ENCODE results near the gene NUCB1.
"Not testable (repeated sequence)": the region's sequence is repeated elsewhere in the genome, so short reads cannot be mapped to it uniquely, and the experiment has no call there.

The NUCB1 gene

DNA sequence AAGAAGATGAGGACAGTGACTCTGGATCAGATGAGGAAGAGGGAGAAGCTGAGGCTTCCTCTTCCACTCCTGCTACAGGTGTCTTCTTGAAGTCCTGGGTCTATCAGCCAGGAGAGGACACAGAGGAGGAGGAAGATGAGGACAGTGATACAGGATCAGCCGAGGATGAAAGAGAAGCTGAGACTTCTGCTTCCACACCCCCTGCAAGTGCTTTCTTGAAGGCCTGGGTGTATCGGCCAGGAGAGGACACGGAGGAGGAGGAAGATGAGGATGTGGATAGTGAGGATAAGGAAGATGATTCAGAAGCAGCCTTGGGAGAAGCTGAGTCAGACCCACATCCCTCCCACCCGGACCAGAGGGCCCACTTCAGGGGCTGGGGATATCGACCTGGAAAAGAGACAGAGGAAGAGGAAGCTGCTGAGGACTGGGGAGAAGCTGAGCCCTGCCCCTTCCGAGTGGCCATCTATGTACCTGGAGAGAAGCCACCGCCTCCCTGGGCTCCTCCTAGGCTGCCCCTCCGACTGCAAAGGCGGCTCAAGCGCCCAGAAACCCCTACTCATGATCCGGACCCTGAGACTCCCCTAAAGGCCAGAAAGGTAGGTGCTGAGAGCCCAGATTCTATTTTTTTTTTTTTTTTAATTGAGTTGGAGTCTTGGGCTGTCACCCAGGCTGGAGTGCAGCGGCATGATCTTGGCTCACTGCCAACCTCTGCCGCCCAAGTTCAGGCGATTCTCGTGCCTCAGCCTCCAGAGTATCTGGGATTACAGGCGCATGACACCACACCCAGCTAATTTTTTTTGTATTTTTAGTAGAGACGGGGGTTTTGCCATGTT, 25.6 kb upstream of the NUCB1 start:
- peak; percentile 83 for DNase-seq (ENCODE audit: low read depth)

DNA sequence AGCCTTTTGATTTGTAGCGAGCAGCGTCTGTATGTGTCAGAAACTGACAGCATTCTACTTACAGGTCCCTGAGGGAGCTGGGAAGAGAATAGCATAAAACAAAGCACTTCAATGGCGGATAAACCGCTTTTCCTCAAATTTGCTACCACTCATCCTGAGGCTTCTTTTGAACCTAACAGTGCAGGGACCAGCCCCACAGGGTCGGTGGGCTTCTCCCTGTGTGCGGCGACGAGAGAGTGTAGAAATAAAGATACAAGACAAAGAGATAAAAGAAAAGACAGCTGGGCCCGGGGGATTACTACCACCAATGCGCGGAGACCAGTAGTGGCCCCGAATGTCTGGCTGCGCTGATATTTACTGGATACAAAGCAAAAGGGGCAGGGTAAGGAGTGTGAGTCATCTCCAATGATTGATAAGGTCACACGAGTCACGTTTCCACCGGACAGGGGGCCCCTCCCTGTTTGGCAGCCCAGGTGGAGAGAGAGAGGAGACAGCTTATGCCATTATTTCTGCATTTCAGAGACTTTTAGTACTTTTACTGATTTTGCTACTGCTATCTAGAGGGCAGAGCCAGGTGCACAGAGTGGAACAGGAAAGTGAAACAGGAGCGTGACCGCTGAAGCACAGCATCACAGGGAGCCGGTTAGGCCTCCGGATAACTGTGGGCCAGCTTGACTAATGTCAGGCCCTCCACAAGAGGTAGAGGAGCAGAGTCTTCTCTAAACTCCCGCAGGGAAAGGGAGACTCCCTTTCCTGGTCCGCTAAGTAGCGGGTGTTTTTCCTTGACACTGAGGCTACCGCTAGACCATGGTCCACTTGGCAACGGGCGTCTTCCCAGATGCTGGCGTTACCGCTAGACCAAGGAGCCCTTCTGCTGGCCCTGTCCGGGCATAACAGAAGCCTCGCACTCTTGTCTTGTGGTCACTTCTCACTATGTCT, 23.8 kb upstream of the NUCB1 start:
- peak; percentile 27 for DNase-seq (ENCODE audit: low read depth)

DNA sequence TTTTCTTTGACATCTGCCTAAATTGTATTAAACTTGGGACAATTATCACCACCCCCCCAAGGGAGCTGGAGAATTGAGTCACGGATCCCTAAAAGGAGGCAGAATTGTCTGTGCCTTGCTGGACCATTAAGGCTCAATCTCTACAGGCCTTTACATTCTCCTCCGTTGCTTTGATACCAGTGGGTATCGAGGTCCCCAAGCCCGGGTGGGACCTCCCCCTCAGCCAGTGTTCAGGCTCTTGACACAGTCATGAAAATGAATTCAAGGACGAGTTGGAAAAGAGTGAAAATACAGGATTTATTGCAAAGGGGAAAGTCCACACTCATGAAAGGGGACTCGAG, 22.3 kb upstream of the NUCB1 start:
- no peak for DNase-seq (ENCODE audit: low read depth)

DNA sequence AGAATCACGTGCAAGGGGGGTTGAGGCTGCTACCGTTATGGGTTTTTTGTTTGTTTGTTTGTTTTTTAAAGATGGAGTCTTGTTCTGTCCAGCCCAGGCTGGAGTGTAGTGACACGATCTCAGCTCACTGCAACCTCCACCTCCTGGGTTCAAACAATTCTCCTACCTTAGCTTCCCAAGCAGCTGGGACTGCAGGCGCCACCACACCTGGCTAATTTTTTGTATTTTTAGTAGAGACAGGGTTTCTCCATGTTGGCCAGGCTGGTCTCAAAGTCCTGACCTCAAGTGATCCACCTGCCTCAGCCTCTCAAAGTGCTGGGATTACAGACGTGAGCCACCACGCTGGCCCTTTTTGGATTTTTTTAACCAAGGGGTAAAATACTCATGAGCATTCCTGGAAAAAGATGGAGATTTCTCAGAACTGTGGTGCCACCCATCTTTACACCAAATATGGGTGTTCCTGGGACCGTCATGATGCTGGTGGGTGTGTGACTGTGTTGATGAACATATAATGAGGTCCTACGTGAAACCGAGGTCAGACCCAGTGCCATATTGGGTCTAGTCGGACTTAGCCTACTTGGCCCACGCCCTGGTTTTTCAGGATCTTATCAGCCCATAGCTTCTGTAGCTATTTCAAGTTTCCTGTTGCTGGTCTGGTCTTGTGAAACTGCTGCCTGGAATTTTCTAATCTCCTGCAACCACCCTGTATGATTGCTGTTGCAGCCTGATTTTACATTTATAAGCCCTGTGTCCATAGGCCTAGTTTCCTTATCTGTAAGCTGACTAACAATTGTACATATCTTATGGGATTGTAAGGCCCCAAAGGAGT, 21.7 kb upstream of the NUCB1 start:
- peak; percentile 23 for DNase-seq (ENCODE audit: low read depth)

DNA sequence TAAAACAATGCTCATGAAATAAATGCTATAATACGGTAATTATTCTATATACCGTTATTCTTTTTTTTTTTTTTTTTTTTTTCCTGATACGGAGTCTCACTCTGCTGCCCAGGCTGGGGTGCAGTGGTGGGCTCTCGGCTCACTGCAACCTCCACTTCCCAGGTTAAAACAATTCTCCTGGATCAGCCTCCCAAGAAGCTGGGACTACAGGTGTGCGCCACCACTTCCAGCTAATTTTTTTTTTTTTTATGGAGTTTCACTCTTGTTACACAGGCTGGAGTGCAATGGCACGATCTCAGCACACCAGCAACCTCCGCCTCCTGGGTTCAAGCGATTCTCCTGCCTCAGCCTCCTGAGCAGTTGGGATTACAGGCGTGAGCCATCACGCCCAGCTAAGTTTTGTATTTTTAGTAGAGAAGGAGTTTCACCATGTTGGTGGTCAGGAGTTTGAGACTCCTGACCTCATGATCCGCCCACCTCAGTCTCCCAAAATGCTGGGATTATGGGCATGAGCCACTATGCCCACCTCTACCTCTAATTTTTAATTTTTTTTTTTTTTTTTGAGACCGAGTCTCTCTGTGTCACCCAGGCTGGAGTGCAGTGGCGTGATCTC, 21.0 kb upstream of the NUCB1 start:
- no peak for DNase-seq (ENCODE audit: low read depth)

DNA sequence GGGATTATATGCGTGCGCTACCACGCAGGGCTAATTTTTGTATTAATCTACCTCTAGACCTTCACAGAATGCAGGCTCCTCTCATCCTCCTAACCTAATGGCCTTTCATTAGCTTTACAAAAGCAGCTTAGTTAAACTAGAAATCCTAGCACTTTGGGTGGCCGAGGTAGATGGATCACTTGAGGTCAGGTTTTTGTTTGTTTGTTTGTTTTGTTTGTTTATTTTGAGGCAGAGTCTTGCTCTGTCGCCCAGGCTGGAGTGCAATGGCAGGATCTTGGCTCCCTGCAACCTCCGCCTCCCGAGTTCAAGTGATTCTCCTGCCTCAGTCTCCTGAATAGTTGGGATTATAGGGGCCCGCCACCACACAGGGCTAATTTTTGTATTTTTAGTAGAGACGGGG, 20.4 kb upstream of the NUCB1 start:
- DNase-seq (ENCODE audit: low read depth): not testable (repeated sequence)

DNA sequence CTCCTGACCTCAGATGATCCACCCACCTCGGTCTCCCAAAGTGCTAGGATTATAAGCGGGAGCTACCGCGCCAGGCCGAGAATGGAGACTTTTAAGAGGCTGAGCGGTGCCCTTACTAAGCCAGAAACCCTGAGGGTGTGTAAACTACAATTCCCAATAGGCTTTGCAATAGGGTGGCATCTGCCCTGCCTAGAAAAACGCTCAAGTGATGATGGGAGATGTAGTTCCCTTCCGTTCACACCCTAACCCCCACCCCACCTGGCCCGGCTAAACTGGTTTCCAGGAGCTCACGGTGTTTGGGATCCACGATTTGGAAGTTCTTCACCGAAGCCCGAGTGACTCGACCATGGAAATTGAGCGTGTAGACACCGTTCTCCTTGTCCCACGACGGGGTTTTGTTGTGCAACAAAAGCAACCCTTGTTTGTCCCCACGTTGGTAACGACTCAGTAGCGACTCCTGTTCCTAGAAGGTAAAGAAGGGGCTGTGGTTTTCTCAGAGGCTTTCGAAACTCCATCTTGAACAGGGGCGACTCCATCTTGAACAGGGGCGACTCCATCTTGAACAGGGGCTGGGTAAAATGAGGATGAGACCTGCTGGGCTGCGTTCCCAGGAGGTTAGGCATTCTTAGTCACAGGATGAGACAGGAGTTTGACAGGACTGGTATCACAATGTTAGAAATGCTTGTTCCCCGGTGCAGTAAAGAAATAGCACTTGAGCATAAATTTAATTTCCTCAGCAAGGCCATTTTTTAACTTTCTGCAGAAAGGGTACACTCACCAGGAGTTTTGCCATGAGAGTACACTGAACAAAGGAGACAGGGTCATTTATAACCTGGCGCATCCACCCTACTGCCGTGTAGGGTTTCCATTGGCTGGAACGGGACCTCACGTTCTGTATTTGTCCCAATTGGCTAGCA, 18.1 kb upstream of the NUCB1 start:
- peak; percentile 39 for DNase-seq (ENCODE audit: low read depth)

DNA sequence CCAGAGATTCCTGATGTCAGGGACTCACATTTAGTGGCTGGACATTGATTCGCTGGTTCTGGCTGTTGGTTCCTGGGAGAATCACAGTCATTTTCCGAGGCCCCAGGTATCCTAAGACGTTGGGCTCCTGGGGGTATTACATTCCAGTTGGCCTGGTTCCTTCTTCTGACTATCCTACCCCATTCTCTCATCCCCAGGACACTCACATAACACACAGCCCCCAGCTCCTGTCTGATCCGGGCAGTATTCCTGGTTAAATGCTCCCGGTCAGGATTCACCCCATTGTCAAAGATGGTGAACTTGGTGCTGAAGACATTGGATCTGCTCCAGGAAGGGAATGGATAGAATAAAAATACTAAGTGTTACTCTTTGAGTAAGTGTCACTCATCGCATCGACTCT, 16.4 kb upstream of the NUCB1 start:
- no peak for DNase-seq (ENCODE audit: low read depth)

DNA sequence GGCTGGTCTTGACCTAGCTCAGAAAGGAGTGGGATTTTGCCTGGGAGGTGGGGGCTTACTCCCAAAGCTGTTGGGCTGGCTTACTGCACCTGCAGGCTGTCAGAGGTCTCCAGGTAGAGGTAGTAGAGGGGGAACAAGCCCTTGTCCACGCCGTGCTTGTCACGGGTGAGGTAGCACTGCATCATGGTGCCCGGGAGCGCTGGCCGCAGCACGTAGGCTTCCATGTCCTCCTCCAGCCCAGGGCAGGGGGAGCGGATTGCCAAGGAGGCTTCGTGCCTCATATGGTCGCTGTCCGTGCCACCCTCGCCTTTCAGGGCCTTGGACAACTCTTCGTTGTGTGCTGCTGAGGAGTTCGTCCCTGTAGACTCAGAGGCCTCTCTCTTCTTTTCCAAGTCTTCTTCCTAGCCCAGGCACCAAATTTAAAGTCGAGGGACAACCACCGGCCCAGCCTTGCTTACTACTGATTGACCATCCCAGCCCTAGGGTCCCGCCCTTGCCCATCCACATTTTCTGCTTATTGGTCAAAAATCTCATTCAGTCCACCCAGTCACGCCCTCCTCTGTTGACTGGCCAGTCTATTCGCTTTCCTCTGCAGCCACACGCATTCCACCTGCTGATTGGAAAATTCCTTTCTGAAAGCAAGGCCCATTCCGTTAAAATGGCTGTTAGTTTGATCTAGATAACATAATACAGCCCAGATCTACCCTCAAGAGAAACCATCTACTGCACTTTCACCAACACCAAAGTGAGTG, 12.1 kb upstream of the NUCB1 start:
- no peak for DNase-seq (ENCODE audit: low read depth)

DNA sequence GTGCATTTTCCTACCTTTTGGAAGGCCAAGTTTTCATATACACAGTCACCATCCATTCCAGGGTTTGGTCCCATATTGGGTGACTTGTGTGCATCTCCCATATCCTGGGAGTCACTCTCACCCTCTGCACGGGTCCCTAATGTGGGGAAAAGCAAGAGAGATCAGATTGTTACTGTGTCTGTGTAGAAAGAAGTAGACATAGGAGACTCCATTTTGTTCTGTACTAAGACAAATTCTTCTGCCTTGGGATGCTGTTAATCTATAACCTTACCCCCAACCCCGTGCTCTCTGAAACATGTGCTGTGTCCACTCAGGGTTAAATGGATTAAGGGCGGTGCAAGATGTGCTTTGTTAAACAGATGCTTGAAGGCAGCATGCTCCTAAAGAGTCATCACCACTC, 10.6 kb upstream of the NUCB1 start:
- not testable (repeated sequence) for DNase-seq (ENCODE audit: low read depth)

DNA sequence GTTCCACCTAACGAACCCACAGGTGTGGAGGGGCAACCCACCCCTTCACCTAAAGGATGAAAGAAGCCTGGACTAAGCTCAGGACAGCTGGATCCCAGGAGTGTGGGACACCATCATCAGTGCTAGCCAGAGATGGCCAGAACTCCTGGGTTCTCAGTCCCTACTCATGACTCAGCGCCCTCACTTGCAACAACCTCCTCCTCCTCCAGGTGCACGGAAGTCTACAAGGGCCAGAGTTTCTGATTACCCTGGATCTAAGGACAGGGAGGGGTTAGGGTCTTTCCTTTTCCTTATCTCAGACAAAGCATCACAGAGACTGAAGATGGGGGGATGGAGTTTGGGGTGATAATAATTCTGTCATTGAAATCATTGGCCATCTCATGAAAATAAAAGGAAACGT, 9.6 kb upstream of the NUCB1 start:
- no peak for DNase-seq (ENCODE audit: low read depth)

DNA sequence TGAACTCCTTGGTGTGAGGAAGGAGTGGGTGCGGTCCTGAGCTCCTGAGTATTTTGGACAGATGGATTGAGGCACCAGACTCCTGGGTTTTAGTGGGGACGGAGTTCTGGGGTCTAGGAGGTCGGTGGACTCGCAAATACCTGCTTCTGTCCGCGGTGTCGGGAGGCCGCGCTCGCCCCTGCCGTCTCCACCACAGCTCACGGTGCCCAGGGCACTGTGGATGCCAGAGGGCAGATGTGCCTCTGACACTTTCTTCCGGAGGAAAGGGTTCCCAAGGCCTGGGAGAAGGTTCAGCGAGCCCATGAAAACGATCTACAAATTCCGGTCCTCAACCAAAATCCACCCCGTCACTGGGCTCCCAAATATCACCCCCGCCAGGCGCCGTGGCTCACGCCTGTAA, 4.9 kb upstream of the NUCB1 start:
- no peak for DNase-seq (ENCODE audit: low read depth)

DNA sequence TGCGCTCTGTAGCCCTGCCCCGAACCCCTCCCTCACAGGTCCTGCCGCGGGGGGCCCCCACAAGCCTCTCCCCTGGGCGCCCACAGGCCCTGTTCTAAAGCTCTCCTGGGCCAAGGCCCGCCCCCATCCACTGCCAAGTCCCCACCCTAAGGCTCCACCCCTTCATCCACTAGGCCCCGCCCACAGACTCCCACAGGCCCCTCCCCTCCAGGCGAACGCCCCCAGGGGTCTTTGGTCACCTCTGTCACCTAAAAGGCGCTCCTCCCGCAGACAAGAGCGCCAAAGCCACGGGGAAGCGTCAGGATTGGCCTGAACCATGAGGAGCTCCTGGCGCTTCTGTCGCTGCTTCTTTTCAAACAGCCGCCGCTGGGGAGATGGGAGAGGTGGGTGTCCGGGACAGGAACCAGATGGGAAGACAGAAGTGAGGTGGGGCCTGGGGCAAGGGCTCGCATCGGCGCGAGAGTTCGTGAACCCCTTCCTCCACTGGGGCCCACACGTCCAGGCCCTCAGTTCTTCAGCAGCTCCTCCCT, 3.9 kb upstream of the NUCB1 start:
- peak; percentile 57 for DNase-seq (ENCODE audit: low read depth)

DNA sequence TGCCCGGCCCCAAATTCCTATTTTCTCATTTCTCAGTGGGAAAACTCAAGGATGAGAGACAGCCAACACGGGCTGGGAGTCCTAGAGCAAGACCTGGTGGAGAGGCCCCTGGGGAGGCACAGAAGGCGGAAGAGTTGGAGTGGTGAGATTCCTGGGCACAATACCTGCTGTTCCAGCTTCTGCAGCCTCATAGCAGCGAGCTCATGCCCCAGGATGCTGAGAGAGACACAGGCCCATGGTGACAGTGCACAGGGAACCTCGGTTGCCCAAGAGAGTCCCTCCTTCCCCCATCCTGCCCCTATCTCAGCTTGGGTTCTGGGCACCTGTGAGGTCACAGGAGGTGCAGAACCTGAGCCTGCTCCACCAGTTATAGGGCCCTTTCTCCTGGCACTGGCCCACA, 2.9 kb upstream of the NUCB1 start:
- no peak for DNase-seq (ENCODE audit: low read depth)

DNA sequence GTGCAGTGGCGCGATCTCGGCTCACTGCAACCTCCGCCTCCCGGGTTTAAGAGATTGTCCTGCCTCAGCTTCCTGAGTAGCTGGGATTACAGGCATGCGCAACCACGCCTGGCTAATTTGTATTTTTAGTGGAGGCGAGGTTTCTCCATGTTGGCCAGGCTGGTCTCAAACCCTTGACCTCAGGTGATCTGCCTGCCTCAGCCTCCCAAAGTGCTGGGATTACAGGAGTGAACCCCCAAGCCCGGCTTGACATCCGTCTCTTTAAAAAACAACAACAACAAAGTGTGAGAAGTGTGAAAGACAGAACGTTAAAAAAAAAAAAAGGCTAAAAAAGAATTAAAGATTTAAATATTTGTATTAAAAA, 744 bp upstream of the NUCB1 start:
- DNase-seq (ENCODE audit: low read depth): not testable (repeated sequence)

DNA sequence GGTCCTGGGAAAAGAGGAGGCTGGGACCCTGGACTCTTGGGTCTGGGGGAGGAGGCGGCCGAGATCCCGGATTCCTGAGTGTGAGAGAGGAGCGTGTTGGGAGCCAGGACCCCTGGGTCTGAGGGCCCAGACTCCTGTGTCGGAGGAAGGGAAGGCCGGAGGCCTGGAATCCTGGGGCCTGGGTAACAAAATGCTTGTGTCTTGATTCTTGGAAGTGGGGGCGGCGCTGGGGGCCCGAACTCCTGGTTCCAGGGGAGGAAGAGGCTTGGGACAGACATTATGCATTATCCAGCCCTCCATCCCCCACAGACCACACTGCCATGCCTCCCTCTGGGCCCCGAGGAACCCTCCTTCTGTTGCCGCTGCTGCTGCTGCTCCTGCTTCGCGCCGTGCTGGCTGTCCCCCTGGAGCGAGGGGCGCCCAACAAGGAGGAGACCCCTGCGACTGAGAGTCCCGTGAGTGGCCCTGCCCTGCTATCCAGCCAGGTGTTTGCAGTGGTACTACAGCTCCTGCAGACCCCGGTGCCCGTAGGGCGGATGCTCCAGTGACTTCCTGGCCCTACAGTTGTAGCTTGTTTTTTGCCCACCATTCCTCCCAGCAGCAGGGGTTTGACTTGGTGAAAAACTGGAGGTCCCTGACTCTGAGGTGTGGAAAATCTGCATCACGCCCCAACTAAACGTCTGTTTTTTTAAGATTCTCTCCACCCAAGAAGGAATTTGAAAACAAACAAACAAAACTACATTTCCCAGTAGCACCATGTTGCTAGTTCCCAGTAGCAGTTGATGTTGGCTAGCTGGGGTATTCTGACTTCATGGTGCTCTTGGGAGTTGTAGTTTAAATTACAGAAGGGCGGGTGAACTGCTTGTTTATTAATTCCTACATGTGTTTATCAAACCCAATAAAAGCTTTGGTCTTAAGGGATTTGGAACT, 630 bp downstream of the NUCB1 start:
- peak; percentile 57 for DNase-seq (ENCODE audit: low read depth)

DNA sequence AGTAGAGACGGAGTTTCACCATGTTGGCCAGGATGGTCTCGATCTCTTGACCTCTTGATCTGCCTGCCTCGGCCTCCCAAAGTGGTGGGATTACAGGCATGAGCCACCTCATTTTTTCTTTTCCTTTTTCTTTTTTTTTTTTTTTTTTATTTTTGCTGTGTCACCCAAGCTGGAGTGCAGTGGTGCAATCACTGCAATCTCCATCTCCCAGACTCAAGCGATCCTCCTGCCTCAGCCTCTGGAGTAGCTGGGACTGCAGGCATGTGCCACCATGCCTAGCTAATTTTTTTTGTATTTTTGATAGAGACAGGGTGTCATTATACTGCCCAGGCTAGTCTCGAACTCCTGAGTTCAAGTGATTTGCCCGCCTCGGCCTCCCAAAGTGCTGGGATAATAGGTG, 2.2 kb downstream of the NUCB1 start:
- DNase-seq (ENCODE audit: low read depth): not testable (repeated sequence)

DNA sequence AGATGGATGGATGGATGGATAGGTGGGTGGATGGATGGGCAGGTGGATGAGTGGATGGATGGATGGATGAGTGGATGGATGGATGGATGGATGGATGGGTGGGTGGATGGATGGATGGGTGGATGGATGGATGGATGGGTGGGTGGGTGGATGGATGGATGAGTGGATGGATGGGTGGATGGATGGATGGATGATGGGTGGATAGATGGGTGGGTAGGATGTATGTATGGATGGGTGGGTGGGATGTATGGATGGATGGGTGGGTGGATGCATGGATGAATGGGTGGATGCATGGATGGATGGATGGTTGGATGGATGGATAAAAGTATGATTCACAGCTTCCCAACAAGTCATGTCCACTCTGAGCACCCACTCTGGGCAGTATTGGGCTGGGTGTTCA, 3.7 kb downstream of the NUCB1 start:
- not testable (repeated sequence) for DNase-seq (ENCODE audit: low read depth)

DNA sequence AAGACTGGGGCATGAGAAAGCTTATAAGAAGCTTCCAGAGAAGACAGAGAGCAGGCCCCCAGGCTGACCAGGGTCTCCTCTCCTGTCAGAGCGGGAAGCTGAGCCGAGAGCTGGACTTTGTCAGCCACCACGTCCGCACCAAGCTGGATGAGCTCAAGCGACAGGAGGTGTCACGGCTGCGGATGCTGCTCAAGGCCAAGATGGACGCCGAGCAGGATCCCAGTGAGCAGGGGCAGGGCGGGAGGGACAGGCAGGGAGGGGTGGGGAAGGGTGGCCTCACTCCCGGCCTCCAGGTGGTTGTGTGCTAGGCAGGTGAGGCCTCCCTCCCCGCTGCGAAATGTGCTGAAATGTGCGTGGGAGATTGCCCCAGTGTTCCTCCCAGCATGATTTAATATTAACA, 5.6 kb downstream of the NUCB1 start:
- no peak for DNase-seq (ENCODE audit: low read depth)

All from EH (cell line).